Liver (tissue), 9 donors: ENCODE data around the gene LRRC71. TPM values are rescaled to one million over a fixed set of nuclear protein-coding genes. Genes with fewer than 3 reads are reported as not detected.
A peak's percentile ranks its signal among the peaks of the same experiment; 100 is the strongest.

ENCODE experiments used
- DNase-seq: peaks from one replicate; pipeline ENCODE4 v3.0.0-alpha.2; 2017; ENCODE audit warnings: low spot score
- H3K27ac ChIP-seq, 2 donors: one replicate each; pipeline ENCODE4 v1.7.0; 2013; ENCODE audit warnings: inconsistent platforms in 2 of 2, low read length in 2 of 2, control low read depth in 1 of 2, low read depth in 1 of 2, mild to moderate bottlenecking in 1 of 2
- H3K27me3 ChIP-seq, 4 donors: one replicate each; pipeline versions ENCODE4 v1.6.1 to v1.7.0; 2013; ENCODE audit warnings: low read length in 3 of 4, inconsistent platforms in 1 of 4, mild to moderate bottlenecking in 1 of 4, moderate library complexity in 1 of 4; ENCODE audit not compliant: control insufficient read depth in 4 of 4, insufficient read depth in 4 of 4
- H3K36me3 ChIP-seq, 4 donors: one replicate each; pipeline versions ENCODE4 v1.6.1 to v1.7.0; 2013; ENCODE audit warnings: low read length in 3 of 4, mild to moderate bottlenecking in 3 of 4, low read depth in 1 of 4, moderate library complexity in 1 of 4; ENCODE audit not compliant: control insufficient read depth in 4 of 4, insufficient read depth in 3 of 4
- H3K4me1 ChIP-seq, 4 donors: one replicate each; pipeline versions ENCODE4 v1.6.1 to v1.7.0; 2013; ENCODE audit warnings: low read length in 3 of 4, mild to moderate bottlenecking in 3 of 4, moderate library complexity in 1 of 4; ENCODE audit not compliant: control insufficient read depth in 4 of 4, insufficient read depth in 4 of 4
- H3K4me3 ChIP-seq, 3 donors: one replicate each; pipeline versions ENCODE4 v1.6.1 to v1.7.0; 2013; ENCODE audit warnings: low read length in 3 of 3, control low read depth in 1 of 3, low read depth in 1 of 3, mild to moderate bottlenecking in 1 of 3
- H3K9ac ChIP-seq, 2 donors: one replicate each; pipeline ENCODE4 v1.7.0; 2013; ENCODE audit warnings: low read length in 2 of 2, mild to moderate bottlenecking in 2 of 2, moderate library complexity in 2 of 2, control low read depth in 1 of 2, low read depth in 1 of 2
- H3K9me3 ChIP-seq, 4 donors: one replicate each; pipeline versions ENCODE4 v1.6.1 to v1.7.0; 2013; ENCODE audit warnings: low read length in 3 of 4; ENCODE audit not compliant: control insufficient read depth in 4 of 4
- EGR1 ChIP-seq, 2 donors: IDR thresholded peaks; 2 replicates each; pipeline ENCODE4 v1.6.1; 2016 to 2018; ENCODE audit warnings: antibody characterized with exemption in 2 of 2, low read depth in 2 of 2
- FOXA1 ChIP-seq: IDR thresholded peaks from 2 replicates; pipeline ENCODE4 v1.6.1; 2016; ENCODE audit warnings: antibody characterized with exemption
- FOXA2 ChIP-seq: IDR thresholded peaks from 2 replicates; pipeline ENCODE4 v1.6.1; 2016; ENCODE audit warnings: antibody characterized with exemption
- HNF4A ChIP-seq, 2 donors: conservative IDR thresholded peaks; 2 replicates each; pipeline ENCODE4 v1.6.1; 2016; ENCODE audit warnings: antibody characterized with exemption in 2 of 2, mild to moderate bottlenecking in 2 of 2
- HNF4G ChIP-seq: IDR thresholded peaks from 2 replicates; pipeline ENCODE4 v1.6.1; 2016; ENCODE audit warnings: antibody characterized with exemption
- JUND ChIP-seq, 2 donors: IDR thresholded peaks; 2 replicates each; pipeline ENCODE4 v1.6.1; 2016; ENCODE audit warnings: antibody characterized with exemption in 2 of 2
- RAD21 ChIP-seq, 2 donors: IDR thresholded peaks; 2 replicates each; pipeline ENCODE4 v1.6.1; 2016; ENCODE audit warnings: antibody characterized with exemption in 2 of 2, mild to moderate bottlenecking in 2 of 2
- RXRA ChIP-seq, 2 donors: IDR thresholded peaks; 2 replicates each; pipeline ENCODE4 v1.6.1; 2017 to 2018; ENCODE audit warnings: antibody characterized with exemption in 2 of 2, mild to moderate bottlenecking in 1 of 2
- TAF1 ChIP-seq: conservative IDR thresholded peaks from 2 replicates; pipeline ENCODE4 v1.6.1; 2016; ENCODE audit warnings: antibody characterized with exemption, mild to moderate bottlenecking
- YY1 ChIP-seq: IDR thresholded peaks from 2 replicates; pipeline ENCODE4 v1.6.1; 2016; ENCODE audit warnings: antibody characterized with exemption, mild to moderate bottlenecking
- WGBS: extraction: QIAGEN DNeasy Blood & Tissue Kit; methylation state at CpG from one replicate; pipeline ENCODE4 v1.1.7; 2013; 5-methylcytosine and 5-hydroxymethylcytosine counted together
- polyA plus RNA-seq, 2 donors: library from polyadenylated mRNA; stranded (reverse) in 1 of 2; unstranded in 1 of 2; fragments of 200-250 nt in 1 of 2; fragments of >200 nt in 1 of 2; fragmentation: Nextera tagmentation in 1 of 2; extraction: Ambion mirVana in 1 of 2; gene quantifications; one replicate each; pipeline versions ENCODE4 v1.2.1 to v1.2.3, GENCODE V29; 2013 to 2015
- total RNA-seq, 2 donors: library from RNA; depleted of rRNA; stranded (reverse); fragments of >200 nt; gene quantifications; one replicate each; pipeline ENCODE4 v1.2.3, GENCODE V29; 2014
- TF ChIP-seq, protein P1 (sequence below): IDR thresholded peaks from 2 replicates; pipeline ENCODE4 v1.6.1; 2016; ENCODE audit warnings: antibody characterized with exemption
- TF ChIP-seq, protein P2 (sequence below): IDR thresholded peaks from 2 replicates; pipeline ENCODE4 v1.6.1; 2016; ENCODE audit warnings: antibody characterized with exemption
- TF ChIP-seq, protein P3 (sequence below): IDR thresholded peaks from 2 replicates; pipeline ENCODE4 v1.6.1; 2016; ENCODE audit warnings: antibody characterized with exemption, mild to moderate bottlenecking
- TF ChIP-seq, protein P4 (sequence below): fragments of 150-350 bp; IDR thresholded peaks from 2 replicates; pipeline ENCODE4 v1.5.1; 2017; ENCODE audit warnings: improper control_type of control experiment, low read depth, low read length; ENCODE audit not compliant: missing input control
- donor health status: healthy.
- donor health status: healthy.
- donor health status: healthy.
- donor health status: healthy.
- donor health status: healthy.

The LRRC71 gene
- total and polyA plus RNA-seq, 4 donors = 0.10 TPM; not detected in 3

DNA sequence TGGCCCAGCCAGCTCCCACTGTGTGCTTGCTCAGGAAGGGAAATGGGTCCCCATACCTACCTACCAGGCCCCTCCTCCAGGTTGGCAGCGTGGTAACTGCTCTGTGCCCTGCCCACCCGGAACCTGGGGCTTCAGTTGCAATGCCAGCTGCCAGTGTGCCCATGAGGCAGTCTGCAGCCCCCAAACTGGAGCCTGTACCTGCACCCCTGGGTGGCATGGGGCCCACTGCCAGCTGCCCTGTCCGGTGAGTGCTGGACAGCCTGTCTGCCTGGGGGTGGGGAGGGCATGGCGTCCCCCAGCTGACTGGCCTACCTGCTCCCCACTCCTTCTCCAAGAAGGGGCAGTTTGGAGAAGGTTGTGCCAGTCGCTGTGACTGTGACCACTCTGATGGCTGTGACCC lies 10.8 kb upstream of the LRRC71 start:
- H3K36me3 ChIP-seq = no peaks in the 10 kb centered on the region
- no peak overlapping the region for H3K4me3 ChIP-seq
- no peaks in the 10 kb centered on the region for H3K9me3 ChIP-seq
- TF ChIP-seq RAD21 (IDR thresholded peaks at IDR 0.05) (no peak), HNF4G (no peak), RXRA (IDR thresholded peaks at IDR 0.05) (no peak), JUND (IDR thresholded peaks at IDR 0.05) (no peak), HNF4A (conservative IDR thresholded peaks at IDR 0.05) (no peak), TAF1 (no peak), FOXA2 (no peak), YY1 (no peak), FOXA1 (no peak), EGR1 (IDR thresholded peaks at IDR 0.05; ENCODE audit: low read depth in 2 of 2) (no peak)
- TF ChIP-seq, protein P1, sequence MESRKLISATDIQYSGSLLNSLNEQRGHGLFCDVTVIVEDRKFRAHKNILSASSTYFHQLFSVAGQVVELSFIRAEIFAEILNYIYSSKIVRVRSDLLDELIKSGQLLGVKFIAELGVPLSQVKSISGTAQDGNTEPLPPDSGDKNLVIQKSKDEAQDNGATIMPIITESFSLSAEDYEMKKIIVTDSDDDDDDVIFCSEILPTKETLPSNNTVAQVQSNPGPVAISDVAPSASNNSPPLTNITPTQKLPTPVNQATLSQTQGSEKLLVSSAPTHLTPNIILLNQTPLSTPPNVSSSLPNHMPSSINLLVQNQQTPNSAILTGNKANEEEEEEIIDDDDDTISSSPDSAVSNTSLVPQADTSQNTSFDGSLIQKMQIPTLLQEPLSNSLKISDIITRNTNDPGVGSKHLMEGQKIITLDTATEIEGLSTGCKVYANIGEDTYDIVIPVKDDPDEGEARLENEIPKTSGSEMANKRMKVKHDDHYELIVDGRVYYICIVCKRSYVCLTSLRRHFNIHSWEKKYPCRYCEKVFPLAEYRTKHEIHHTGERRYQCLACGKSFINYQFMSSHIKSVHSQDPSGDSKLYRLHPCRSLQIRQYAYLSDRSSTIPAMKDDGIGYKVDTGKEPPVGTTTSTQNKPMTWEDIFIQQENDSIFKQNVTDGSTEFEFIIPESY = no peak
- TF ChIP-seq, protein P2, sequence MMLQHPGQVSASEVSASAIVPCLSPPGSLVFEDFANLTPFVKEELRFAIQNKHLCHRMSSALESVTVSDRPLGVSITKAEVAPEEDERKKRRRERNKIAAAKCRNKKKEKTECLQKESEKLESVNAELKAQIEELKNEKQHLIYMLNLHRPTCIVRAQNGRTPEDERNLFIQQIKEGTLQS = no peak
- TF ChIP-seq, protein P3, sequence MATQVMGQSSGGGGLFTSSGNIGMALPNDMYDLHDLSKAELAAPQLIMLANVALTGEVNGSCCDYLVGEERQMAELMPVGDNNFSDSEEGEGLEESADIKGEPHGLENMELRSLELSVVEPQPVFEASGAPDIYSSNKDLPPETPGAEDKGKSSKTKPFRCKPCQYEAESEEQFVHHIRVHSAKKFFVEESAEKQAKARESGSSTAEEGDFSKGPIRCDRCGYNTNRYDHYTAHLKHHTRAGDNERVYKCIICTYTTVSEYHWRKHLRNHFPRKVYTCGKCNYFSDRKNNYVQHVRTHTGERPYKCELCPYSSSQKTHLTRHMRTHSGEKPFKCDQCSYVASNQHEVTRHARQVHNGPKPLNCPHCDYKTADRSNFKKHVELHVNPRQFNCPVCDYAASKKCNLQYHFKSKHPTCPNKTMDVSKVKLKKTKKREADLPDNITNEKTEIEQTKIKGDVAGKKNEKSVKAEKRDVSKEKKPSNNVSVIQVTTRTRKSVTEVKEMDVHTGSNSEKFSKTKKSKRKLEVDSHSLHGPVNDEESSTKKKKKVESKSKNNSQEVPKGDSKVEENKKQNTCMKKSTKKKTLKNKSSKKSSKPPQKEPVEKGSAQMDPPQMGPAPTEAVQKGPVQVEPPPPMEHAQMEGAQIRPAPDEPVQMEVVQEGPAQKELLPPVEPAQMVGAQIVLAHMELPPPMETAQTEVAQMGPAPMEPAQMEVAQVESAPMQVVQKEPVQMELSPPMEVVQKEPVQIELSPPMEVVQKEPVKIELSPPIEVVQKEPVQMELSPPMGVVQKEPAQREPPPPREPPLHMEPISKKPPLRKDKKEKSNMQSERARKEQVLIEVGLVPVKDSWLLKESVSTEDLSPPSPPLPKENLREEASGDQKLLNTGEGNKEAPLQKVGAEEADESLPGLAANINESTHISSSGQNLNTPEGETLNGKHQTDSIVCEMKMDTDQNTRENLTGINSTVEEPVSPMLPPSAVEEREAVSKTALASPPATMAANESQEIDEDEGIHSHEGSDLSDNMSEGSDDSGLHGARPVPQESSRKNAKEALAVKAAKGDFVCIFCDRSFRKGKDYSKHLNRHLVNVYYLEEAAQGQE = no peak
- H3K27ac ChIP-seq = no peak overlapping the region
- no peak for DNase-seq
- H3K9ac ChIP-seq = no peak overlapping the region
- WGBS = 75% methylated on average over 5 of the region's 5 CpGs
- peaks cover 0 to 16% (median 1%) of the 10 kb centered on the region in 4 donors for H3K4me1 ChIP-seq
- peaks cover 0 to 3% (median 0%) of the 10 kb centered on the region in 4 donors for H3K27me3 ChIP-seq

DNA sequence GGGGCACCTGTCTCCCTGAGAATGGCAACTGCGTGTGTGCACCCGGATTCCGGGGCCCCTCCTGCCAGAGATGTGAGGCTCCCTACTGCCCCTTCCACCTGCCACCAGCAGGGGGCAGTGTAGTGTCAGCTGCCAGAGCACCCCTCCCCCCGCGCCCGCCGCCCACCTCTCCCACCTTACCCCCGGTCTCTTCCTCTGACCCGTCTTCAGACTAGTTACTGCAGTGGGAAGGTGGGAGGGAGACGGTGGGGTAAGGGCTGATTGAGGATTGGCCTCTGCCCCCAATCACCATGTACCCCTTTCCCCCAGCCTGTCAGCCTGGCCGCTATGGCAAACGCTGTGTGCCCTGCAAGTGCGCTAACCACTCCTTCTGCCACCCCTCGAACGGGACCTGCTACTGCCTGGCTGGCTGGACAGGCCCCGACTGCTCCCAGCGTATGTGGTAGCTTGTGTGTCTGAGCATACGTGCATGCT lies 10.1 kb upstream of the LRRC71 start:
- DNase-seq = peak; percentile 76
- no peak for TF ChIP-seq JUND (IDR thresholded peaks at IDR 0.05)
- TF ChIP-seq, protein P4, sequence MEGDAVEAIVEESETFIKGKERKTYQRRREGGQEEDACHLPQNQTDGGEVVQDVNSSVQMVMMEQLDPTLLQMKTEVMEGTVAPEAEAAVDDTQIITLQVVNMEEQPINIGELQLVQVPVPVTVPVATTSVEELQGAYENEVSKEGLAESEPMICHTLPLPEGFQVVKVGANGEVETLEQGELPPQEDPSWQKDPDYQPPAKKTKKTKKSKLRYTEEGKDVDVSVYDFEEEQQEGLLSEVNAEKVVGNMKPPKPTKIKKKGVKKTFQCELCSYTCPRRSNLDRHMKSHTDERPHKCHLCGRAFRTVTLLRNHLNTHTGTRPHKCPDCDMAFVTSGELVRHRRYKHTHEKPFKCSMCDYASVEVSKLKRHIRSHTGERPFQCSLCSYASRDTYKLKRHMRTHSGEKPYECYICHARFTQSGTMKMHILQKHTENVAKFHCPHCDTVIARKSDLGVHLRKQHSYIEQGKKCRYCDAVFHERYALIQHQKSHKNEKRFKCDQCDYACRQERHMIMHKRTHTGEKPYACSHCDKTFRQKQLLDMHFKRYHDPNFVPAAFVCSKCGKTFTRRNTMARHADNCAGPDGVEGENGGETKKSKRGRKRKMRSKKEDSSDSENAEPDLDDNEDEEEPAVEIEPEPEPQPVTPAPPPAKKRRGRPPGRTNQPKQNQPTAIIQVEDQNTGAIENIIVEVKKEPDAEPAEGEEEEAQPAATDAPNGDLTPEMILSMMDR = peak; percentile 55
- TF ChIP-seq RAD21 (IDR thresholded peaks at IDR 0.05) = peak in 1 of 2 donors; percentile 43
- TF ChIP-seq, protein P1 = no peak
- H3K36me3 ChIP-seq = no peaks in the 10 kb centered on the region

More for the DNA sequence above, 10.1 kb upstream of the LRRC71 start:
- Histone ChIP-seq H3K9ac (no peak overlapping the region), H3K27me3 (peaks cover 0 to 3% (median 0%) of the 10 kb centered on the region in 4 donors), H3K4me1 (peaks cover 0 to 16% (median 1%) of the 10 kb centered on the region in 4 donors), H3K4me3 (no peak overlapping the region), H3K9me3 (no peaks in the 10 kb centered on the region), H3K27ac (no peak overlapping the region)
- 28% methylated on average over 18 of the region's 18 CpGs for WGBS
